Upper lobe of right lung (tissue), 1 donor: ENCODE results near the gene IGFL4. TPM values are rescaled to one million over a fixed set of nuclear protein-coding genes. Genes with fewer than 3 reads are reported as not detected.

Source experiments
- ATAC-seq: fragments of 200-7000 bp; cut with Tn5 transposase; one replicate; pipeline ENCODE4 v1.9.1; 2020; ENCODE audit warnings: mild to moderate bottlenecking, moderate library complexity
- DNase-seq: peaks from one replicate; pipeline ENCODE4 v3.0.0-alpha.2; 2020
- H3K27ac ChIP-seq: fragments of 200-600 bp; one replicate; pipeline ENCODE4 v1.8.0; 2022
- H3K27me3 ChIP-seq: fragments of 200-600 bp; one replicate; pipeline ENCODE4 v1.8.0; 2022; ENCODE audit warnings: mild to moderate bottlenecking
- H3K36me3 ChIP-seq: fragments of 200-600 bp; one replicate; pipeline ENCODE4 v1.8.0; 2022
- H3K4me1 ChIP-seq: fragments of 200-600 bp; one replicate; pipeline ENCODE4 v1.8.0; 2022
- H3K4me3 ChIP-seq: fragments of 200-600 bp; one replicate; pipeline ENCODE4 v1.8.0; 2022; ENCODE audit warnings: mild to moderate bottlenecking
- H3K9me3 ChIP-seq: fragments of 200-600 bp; one replicate; pipeline ENCODE4 v1.8.0; 2022
- CTCF ChIP-seq: fragments of 200-600 bp; IDR thresholded peaks from one replicate; pipeline ENCODE4 v1.8.0; 2022; ENCODE audit warnings: antibody characterized with exemption
- intact Hi-C: fragments of 100-400 bp; cut with DNase I; formaldehyde crosslinking; loops from one replicate; pipeline ENCODE4 v1.11.0; 2022
- long read RNA-seq: library from polyadenylated mRNA; unstranded; transcript quantifications from one replicate; pipeline ENCODE4 v2.0.0, GENCODE V29; 2021
- total RNA-seq: library from RNA; stranded (reverse); fragmentation: NEBNext Ultra II Directional; extraction: Animal tissue kit (Norgen Biotek cat#: 25700); gene quantifications from one replicate; pipeline ENCODE4 v1.2.1, GENCODE V29; 2021
- donor health status: DM: no; HTN: yes; CAD: no; lungs with severe emphysema.

The IGFL4 gene
- not detected for total RNA-seq
- long read RNA-seq: 0 reads

- intact Hi-C loops: no loop called here
- DNase-seq (no peak), ATAC-seq (no peak)
- no peak within 1 kb of the TSS for H3K4me3 ChIP-seq
- no peak for TF ChIP-seq CTCF
- no peaks in the 10 kb centered on the region for H3K9me3 ChIP-seq
- no peaks in the 10 kb centered on the region for H3K4me1 ChIP-seq
- peaks cover 25% of the 10 kb centered on the region for H3K27me3 ChIP-seq
- no peaks in the 10 kb centered on the region for H3K36me3 ChIP-seq
- no peak within 1 kb of the TSS for H3K27ac ChIP-seq
Observed at GRCh38 chr19:46040952-46041500, at the start of gene IGFL4. IGFL4 (minus strand) TSS chr19:46041002; CDS start chr19:46040962, 40 bp downstream.

- intact Hi-C loops: no loop called here
- Histone ChIP-seq H3K9me3 (no peaks in the 10 kb centered on the region), H3K36me3 (no peaks in the 10 kb centered on the region), H3K27me3 (peaks cover 9% of the 10 kb centered on the region), H3K4me1 (no peaks in the 10 kb centered on the region), H3K27ac (no peak overlapping the region), H3K4me3 (no peak overlapping the region)
- no peak for TF ChIP-seq CTCF
- ATAC-seq (no peak), DNase-seq (no peak)
Observed at GRCh38 chr19:46090444-46090843, 49.6 kb upstream of the IGFL4 start.

- DNase-seq (no peak), ATAC-seq (no peak)
- no peaks in the 10 kb centered on the region for H3K4me1 ChIP-seq
- no peak overlapping the region for H3K27ac ChIP-seq
- no peak for TF ChIP-seq CTCF
- no peaks in the 10 kb centered on the region for H3K9me3 ChIP-seq
- intact Hi-C loops: loop anchor here (10.0 kb wide), 1 partner anchor 95 kb away; no protein-coding TSS in a partner anchor
- no peaks in the 10 kb centered on the region for H3K36me3 ChIP-seq
- H3K4me3 ChIP-seq: no peak overlapping the region
- H3K27me3 ChIP-seq: peaks cover 9% of the 10 kb centered on the region
Observed at GRCh38 chr19:46089432-46089831, 48.6 kb upstream of the IGFL4 start.

GRCh38 chr19:46088101-46088500, 47.3 kb upstream of the IGFL4 start:
- peaks cover 9% of the 10 kb centered on the region for H3K27me3 ChIP-seq
- no peak overlapping the region for H3K27ac ChIP-seq
- H3K4me3 ChIP-seq: no peak overlapping the region
- ATAC-seq (no peak), DNase-seq (no peak)
- intact Hi-C loops: loop anchor here (10.0 kb wide), 1 partner anchor 97 kb away; no protein-coding TSS in a partner anchor
- no peaks in the 10 kb centered on the region for H3K4me1 ChIP-seq
- no peaks in the 10 kb centered on the region for H3K36me3 ChIP-seq
- H3K9me3 ChIP-seq: no peaks in the 10 kb centered on the region
- TF ChIP-seq CTCF: no peak

GRCh38 chr19:46085888-46086287, 45.1 kb upstream of the IGFL4 start:
- Histone ChIP-seq H3K9me3 (no peaks in the 10 kb centered on the region), H3K4me3 (no peak overlapping the region), H3K36me3 (no peaks in the 10 kb centered on the region), H3K4me1 (no peaks in the 10 kb centered on the region), H3K27ac (no peak overlapping the region), H3K27me3 (peaks cover 14% of the 10 kb centered on the region)
- intact Hi-C loops: loop anchor here (10.0 kb wide), 1 partner anchor 99 kb away; no protein-coding TSS in a partner anchor
- ATAC-seq (no peak), DNase-seq (no peak)
- TF ChIP-seq CTCF: no peak

GRCh38 chr19:46082728-46083050, 41.9 kb upstream of the IGFL4 start:
- intact Hi-C loops: loop anchor here (10.0 kb wide), 1 partner anchor 102 kb away; no protein-coding TSS in a partner anchor
- Histone ChIP-seq H3K9me3 (no peaks in the 10 kb centered on the region), H3K27ac (no peak overlapping the region), H3K4me1 (no peaks in the 10 kb centered on the region), H3K36me3 (no peaks in the 10 kb centered on the region), H3K27me3 (peaks cover 21% of the 10 kb centered on the region), H3K4me3 (no peak overlapping the region)
- ATAC-seq (no peak), DNase-seq (no peak)
- no peak for TF ChIP-seq CTCF
